Retina (tissue), 1 donor: Measurements from ENCODE around the gene VWCE.

Experiments used
- DNase-seq: peaks from one replicate; pipeline ENCODE4 v3.0.0-alpha.2; 2016

VWCE gene

GRCh38 chr11:61294717-61295595 lies at the start of gene VWCE:
Gene VWCE (minus strand): TSS chr11:61295316. CDS start chr11:61295037, 279 bp downstream.
- peak; percentile 88 for DNase-seq

GRCh38 chr11:61343792-61344745 lies 49.0 kb upstream of the VWCE start:
- no peak for DNase-seq

- DNase-seq = no peak
These were observed 47.2 kb upstream of the VWCE start for GRCh38 chr11:61342207-61342803.

GRCh38 chr11:61341706-61342105 lies 46.6 kb upstream of the VWCE start:
- no peak for DNase-seq

- DNase-seq = no peak
These were observed 45.9 kb upstream of the VWCE start for GRCh38 chr11:61340979-61341378.

- DNase-seq = no peak
These were observed 44.4 kb upstream of the VWCE start for GRCh38 chr11:61339490-61339878.

GRCh38 chr11:61338783-61339489 lies 43.8 kb upstream of the VWCE start:
- DNase-seq = no peak

GRCh38 chr11:61337706-61338470 lies 42.8 kb upstream of the VWCE start:
- DNase-seq = no peak

- peak; percentile 89 for DNase-seq
These were observed 41.2 kb upstream of the VWCE start for GRCh38 chr11:61336171-61336935.

- DNase-seq = no peak
These were observed 40.2 kb upstream of the VWCE start for GRCh38 chr11:61335355-61335710.

GRCh38 chr11:61334434-61335354 lies 39.6 kb upstream of the VWCE start:
- DNase-seq = no peak

- DNase-seq = no peak
These were observed 38.7 kb upstream of the VWCE start for GRCh38 chr11:61333550-61334433.

GRCh38 chr11:61332797-61333549 lies 37.9 kb upstream of the VWCE start, which contains the start of the genes DDB1 and TKFC:
Gene DDB1 (minus strand): TSS chr11:61333105. CDS start chr11:61332968, 137 bp downstream.
Gene TKFC (plus strand): TSS chr11:61333228. CDS start chr11:61334729, 1,501 bp downstream.
- DNase-seq = peak; percentile 97

- DNase-seq = no peak
These were observed 37.2 kb upstream of the VWCE start for GRCh38 chr11:61332281-61332796.

GRCh38 chr11:61331651-61332050 lies 36.5 kb upstream of the VWCE start:
- DNase-seq = no peak

- DNase-seq = no peak
These were observed 34.8 kb upstream of the VWCE start for GRCh38 chr11:61329871-61330270.

GRCh38 chr11:61328351-61328750 lies 33.2 kb upstream of the VWCE start:
- no peak for DNase-seq

GRCh38 chr11:61327669-61328071 lies 32.6 kb upstream of the VWCE start:
- no peak for DNase-seq
